Choroid plexus epithelial cell (primary cell): ENCODE results near the gene BCO2.

Source experiments
- DNase-seq: peaks from one replicate; pipeline ENCODE4 v3.0.0-alpha.2; 2010; ENCODE audit warnings: low read depth
- H3K4me3 ChIP-seq: 2 replicates; pipeline ENCODE4 v1.5.1; 2011; ENCODE audit warnings: low read depth, mild to moderate bottlenecking, control low read depth, low read length, moderate library complexity
- TF ChIP-seq, protein P1 (sequence below): conservative IDR thresholded peaks from 2 replicates; pipeline ENCODE4 v1.5.1; 2011; ENCODE audit warnings: low read depth, mild to moderate bottlenecking, control low read depth, inconsistent platforms, low read length, moderate library complexity

The BCO2 gene

DNA sequence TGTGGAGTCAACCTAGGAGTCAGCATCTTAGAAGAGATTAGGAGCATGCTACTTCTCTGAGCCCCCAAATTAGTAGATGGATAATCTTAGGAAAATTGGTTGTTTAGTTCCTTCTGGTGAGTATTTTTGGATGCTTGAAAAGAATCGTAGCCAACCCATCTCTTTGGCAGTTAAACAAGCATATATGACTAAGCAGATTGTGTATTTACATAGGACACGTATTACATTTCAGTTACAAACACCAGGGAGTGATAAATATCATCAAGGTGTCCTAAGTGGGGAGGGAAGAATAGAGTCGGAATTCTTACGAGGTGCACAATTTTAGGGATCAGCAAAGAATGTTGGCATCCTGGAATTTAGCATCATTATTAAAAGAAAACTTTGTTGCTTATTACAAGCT lies 71.9 kb downstream of the BCO2 start:
- H3K4me3 ChIP-seq: no peak overlapping the region
- peak; percentile 33 for DNase-seq
- TF ChIP-seq, protein P1, sequence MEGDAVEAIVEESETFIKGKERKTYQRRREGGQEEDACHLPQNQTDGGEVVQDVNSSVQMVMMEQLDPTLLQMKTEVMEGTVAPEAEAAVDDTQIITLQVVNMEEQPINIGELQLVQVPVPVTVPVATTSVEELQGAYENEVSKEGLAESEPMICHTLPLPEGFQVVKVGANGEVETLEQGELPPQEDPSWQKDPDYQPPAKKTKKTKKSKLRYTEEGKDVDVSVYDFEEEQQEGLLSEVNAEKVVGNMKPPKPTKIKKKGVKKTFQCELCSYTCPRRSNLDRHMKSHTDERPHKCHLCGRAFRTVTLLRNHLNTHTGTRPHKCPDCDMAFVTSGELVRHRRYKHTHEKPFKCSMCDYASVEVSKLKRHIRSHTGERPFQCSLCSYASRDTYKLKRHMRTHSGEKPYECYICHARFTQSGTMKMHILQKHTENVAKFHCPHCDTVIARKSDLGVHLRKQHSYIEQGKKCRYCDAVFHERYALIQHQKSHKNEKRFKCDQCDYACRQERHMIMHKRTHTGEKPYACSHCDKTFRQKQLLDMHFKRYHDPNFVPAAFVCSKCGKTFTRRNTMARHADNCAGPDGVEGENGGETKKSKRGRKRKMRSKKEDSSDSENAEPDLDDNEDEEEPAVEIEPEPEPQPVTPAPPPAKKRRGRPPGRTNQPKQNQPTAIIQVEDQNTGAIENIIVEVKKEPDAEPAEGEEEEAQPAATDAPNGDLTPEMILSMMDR: no peak

DNA sequence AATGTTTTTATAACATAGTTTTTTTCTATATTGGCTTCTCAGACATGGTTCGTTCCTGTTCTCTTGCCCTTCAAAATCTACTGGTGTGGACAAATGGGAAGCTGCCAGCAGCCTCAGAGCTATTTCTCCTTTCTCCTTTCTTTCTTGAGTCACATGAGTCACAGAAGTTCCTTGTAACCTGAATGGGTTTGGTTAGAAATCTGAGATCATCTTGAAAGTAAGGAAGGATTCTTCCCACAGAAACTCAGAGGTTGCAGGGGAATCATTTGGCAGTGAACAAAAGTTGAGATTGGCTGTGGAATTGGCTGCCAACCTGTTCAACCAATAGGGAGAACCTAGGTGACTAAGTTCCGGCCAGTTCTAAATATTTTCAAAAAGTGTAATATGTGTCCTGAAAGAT lies 72.9 kb downstream of the BCO2 start:
- peak; percentile 53 for DNase-seq
- no peak overlapping the region for H3K4me3 ChIP-seq
- TF ChIP-seq, protein P1: no peak

DNA sequence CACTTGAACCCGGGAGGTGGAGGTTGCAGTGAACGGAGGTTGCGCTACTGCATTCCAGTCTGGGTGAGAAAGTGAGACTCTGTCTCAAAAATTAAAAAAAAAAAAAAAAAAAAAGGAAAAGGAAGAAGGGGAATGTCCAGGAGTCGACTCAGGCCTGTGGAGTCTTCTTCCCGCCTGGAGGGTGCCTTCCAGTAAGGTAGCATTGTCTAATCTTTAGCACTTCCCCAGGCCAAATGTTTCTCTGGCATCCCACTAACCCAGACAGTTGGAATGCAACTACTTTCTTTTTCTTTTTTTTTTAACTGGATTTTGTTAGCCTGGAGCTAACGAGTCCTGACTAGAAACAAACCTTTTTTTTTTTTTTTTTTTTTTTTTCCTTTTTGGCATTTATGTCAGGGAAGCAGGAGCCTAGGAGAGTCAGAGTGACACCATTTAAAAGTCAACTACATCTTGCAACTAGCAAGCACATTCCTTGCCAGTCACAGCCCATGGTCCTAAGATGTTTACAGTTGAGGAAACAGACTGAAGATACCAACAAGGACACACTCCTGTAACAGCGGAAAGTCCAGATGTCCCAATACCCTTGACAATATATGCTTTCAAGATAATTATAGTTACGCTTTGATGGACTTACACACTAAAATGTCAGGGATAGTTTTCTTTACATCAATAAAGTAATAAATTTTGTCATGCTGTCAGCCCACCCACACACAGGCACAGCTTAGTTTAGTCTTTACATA lies 74.7 kb downstream of the BCO2 start:
- TF ChIP-seq, protein P1: no peak
- H3K4me3 ChIP-seq: no peak overlapping the region
- DNase-seq: no peak

DNA sequence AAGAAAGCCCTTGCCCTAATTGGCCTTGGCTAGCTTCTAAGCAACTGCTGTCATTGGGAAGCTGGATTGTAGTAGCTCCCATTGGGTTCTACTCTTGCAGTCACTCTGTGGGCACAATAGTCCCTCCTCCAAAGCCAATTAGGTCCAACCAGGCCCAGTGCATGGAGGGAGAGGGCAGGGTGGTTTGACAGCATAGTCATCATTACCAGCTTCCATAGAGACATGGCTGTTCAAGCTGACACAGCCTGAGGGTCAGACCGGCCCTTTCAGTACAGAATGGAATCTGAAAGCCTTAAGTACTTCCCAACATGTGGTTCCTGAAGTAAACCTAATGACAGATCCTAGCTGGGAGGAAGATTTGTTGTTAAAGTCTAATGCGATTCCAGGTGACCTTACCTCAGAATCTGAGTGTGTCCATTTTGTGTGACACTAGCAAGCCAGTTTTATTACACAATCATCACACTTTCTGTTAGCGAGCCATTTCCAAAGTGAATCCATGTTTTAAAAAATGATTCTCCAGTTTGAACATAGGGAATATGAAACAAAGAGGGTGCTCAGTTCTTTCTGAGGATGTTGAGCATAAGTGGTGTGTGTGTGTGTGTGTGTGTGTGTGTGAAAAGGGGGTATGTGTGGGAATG lies 78.4 kb downstream of the BCO2 start:
- no peak overlapping the region for H3K4me3 ChIP-seq
- TF ChIP-seq, protein P1: no peak
- no peak for DNase-seq

DNA sequence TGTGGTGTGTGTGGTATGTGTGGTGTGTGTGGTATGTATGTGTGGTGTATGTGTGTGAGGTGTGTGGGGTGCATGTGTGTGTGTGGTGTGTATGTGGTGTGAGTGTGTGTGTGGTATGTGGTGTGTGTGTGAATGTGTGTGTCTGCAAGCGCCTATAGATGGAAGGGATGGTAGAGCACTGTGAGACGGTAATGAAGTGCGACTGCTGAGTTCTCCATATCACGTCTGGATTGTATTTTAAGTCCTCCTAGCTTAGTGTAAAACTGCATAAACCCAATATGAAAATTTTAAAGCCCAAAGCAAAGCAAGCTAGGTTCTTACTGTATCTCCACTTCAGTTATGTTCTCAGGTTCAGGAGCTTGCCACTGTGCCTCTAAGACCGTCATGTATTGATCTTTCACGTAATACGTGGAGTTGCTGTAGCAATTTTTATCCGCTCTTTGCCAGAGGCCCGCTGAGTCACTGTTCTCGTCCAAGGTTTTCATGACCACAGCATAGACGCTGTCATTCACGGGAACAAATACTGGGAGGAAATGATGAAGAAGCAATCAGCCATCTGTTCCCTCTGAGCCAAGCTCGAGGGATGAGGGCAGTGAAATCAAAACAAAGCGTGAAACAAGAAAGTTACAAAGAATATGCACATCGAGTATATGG lies 79.9 kb downstream of the BCO2 start:
- DNase-seq: peak; percentile 87
- H3K4me3 ChIP-seq: no peak overlapping the region
- TF ChIP-seq, protein P1: no peak

DNA sequence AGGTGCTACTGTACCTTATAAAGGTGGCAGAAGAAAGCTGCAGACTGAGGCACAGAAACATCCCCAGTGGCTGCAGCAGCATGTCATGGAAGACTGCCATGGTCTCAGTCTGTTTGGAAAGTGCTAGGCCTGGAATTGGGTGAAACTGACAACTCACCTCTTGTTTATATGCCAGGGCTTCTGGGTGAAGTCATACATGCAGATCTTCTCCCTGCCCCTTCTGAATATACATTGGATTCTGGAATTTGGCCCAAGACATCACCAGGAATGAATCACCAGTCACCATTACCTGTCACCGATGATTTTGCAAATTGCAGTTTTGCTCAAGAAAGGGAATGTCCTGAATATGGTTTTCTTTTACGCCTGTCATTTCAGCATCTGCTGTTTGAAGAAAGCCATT lies 85.2 kb downstream of the BCO2 start, which contains the start of gene PLET1:
Gene PLET1 (minus strand): TSS at position 371 of the 400 bp plus-strand sequence. CDS start 271 bp downstream, at position 100.
- no peak for DNase-seq
- no peak within 1 kb of the TSS for H3K4me3 ChIP-seq
- TF ChIP-seq, protein P1: no peak
